ENCODE data around the gene TCF19.

The TCF19 gene

DNA sequence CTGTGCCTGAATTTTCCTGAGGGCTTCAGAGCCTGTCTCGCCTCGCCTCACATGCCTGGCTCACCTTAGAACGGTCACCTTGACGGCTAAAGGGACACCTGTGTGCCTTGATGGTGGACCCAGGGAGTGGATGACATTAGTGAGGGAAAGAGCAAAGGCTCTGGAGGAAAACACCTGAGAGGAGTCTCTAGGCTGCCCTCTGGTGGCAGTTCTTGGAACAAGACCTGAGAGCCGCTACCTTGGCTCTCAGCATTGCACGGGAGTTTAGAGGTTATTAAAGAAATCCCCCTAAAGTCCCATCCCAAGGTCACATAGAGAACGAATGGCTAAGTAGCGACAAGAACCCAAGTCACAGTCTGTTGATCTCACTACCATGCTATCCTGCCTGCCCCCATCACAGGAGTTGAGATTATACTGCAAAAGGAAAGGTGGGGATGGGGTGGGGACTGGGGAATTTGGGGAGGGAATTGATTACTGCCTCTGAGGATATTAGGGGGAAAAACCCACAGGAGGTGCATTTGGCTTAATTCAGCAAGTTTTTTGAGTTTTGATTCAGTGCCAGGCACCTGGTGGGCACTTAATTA is 30.2 kb upstream of the TCF19 start:
- no peak for DNase-seq (ENCODE audit: low read depth)

GRCh38 chr6:31129130-31129529 is 29.3 kb upstream of the TCF19 start:
- DNase-seq (ENCODE audit: low read depth): no peak

- no peak for DNase-seq (ENCODE audit: low read depth)
Measured at GRCh38 chr6:31130751-31131150, 27.6 kb upstream of the TCF19 start.

DNA sequence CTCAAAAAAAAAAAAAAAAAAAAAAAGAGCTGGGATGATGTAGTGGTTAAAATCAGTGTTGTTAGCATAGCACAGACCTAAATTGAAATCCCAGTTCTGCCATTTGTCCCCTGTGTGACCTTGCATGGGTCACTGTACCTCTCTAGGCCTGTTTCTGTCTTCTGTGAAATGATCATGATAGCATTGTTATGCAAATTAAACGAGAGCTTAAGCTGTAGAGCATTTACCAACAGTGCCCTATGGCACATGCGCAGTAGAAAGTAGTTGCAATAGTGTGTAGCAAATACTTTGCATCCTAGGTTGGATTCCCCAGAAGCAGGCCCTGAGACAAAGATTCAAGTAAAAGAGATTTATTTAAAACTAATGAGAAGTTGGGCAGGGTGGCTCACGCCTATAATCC is 26.8 kb upstream of the TCF19 start:
- no peak for DNase-seq (ENCODE audit: low read depth)

- DNase-seq (ENCODE audit: low read depth): no peak
Measured at GRCh38 chr6:31132806-31133205, 25.6 kb upstream of the TCF19 start.

DNA sequence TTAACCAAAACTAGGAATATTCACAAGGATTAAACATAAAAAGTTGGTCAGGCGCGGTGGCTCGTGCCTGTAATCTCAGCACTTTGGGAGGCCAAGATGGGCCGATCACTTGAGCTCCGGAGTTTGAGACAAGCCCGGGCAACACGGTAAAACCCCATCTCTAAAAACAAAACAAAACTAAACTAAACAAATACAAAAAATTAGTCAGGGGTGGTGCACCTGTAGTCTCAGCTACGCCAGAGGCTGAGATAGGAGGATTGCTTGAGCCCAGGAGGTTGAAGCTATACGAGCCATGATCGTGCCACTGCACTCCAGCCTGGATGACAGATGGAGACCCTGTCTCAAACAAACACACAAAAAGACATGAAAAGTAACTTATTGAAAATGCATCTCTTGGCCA is 22.7 kb upstream of the TCF19 start:
- DNase-seq (ENCODE audit: low read depth): no peak

DNA sequence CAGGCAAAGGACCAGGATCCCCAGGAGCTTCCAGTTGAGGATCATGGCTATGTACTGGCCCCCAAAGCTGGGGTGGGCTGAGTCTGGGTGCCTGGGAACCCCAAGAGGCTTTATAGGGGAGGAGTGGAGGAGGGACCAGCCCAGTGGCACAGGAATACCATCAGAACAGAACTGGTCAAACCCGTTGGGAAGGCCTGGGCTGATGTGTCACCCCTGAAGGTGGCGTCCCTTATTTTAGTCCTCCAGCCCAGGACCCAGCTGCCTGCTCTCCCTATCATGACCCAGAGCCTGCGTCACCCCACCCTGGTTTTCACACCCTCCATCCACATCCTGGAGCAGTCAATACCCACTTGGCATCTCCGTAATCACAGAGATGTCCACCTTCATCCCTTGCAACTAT is 19.4 kb upstream of the TCF19 start, which contains the start of gene PSORS1C2:
PSORS1C2 (minus strand) TSS at position 85 of the 400 bp plus-strand sequence; CDS start at position 45, 40 bp downstream.
- DNase-seq (ENCODE audit: low read depth): no peak

GRCh38 chr6:31139599-31139998 is 18.8 kb upstream of the TCF19 start:
- DNase-seq (ENCODE audit: low read depth): no peak

DNA sequence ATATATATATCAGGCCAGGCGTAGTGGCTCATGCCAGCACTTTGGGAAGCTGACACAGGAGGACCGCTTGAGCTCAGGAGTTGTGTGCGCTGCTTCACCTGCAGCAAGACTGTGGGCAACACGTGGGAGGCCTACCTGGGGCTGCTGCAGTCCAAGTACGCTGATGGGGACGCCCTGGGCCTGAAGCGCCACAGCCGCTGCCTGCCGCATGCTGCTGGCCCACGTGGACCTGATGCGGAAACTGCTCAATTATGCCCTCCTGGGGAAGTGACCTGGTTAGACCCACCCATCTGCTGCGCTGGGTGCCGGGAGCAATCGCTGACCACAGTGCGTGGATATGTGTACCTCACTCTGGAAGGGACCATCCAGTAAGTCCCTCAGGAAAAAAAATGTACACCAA is 17.7 kb upstream of the TCF19 start:
- no peak for DNase-seq (ENCODE audit: low read depth)

DNA sequence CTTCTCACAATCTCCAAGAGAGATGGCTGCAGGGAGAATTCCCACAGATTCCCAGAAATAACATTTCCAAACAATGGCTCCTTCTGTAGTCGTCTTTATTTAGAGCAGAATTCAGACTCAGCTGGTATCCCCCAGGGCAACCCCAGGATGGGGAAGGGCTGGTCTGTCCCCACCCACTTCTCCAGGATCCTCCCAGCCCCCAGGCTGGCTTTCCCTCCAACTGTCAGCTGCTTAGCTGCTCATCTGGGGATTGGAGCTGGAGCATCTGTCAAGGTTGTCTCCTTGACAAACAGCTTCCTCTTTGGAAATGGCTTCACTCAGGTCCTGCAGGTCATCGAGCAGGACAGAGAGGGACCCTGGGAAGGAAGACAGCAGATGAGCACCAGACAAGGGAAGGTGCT is 16.0 kb upstream of the TCF19 start:
- DNase-seq (ENCODE audit: low read depth): no peak

- no peak for DNase-seq (ENCODE audit: low read depth)
Measured at GRCh38 chr6:31143148-31143547, 15.2 kb upstream of the TCF19 start.

- no peak for DNase-seq (ENCODE audit: low read depth)
Measured at GRCh38 chr6:31144296-31144969, 14.0 kb upstream of the TCF19 start.

DNA sequence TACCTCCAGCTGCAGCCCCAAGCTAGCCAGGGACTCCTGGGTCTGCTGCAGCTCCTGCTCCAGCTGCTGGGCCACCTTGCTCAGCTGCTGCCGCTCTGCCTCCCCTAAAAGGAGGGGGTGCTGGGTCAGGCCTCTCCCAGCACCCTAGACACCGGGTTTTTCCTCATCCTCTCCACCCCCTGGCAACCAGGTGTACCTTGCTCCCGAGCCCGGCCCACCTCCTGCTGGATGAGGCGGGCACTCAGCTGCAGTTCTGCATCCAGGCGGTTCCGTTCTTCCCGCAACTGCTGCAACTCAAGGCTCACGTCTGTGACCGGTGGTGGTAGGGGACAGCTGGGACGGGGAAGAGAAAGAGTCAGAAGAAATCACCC is 13.4 kb upstream of the TCF19 start:
- DNase-seq (ENCODE audit: low read depth): no peak

- no peak for DNase-seq (ENCODE audit: low read depth)
Measured at GRCh38 chr6:31145386-31145785, 13.0 kb upstream of the TCF19 start.

DNA sequence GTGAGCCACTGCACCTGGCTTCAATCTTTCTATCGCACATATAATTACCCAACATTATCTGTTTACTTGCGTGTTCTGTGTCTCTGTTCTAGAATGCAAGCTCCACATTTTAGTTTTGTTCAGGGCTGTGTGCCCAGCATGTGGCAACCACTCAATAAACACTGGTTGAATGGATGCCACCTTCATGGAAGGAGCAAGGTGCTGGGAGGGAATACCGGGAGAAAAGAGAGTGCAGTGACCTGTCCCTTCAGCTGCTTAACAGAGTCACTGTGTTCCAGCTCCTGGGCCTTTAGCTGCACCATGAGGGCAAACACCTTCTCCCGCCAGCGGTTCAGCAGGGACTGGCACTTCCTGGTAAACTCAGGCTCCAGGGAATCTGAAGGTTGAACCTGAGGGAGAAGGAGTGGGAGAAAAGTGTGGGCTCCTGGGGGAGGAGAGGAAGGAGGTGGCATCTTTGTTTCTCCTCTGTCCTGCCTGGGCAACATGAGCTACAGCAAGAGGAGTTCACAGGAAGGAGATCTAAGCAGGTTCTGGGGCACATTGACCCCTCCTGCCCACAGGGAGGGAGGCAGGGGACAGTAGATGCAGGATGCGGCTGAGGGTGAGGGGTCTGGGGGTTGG is 8.5 kb upstream of the TCF19 start:
- no peak for DNase-seq (ENCODE audit: low read depth)

GRCh38 chr6:31152781-31153180 is 5.6 kb upstream of the TCF19 start:
- no peak for DNase-seq (ENCODE audit: low read depth)

DNA sequence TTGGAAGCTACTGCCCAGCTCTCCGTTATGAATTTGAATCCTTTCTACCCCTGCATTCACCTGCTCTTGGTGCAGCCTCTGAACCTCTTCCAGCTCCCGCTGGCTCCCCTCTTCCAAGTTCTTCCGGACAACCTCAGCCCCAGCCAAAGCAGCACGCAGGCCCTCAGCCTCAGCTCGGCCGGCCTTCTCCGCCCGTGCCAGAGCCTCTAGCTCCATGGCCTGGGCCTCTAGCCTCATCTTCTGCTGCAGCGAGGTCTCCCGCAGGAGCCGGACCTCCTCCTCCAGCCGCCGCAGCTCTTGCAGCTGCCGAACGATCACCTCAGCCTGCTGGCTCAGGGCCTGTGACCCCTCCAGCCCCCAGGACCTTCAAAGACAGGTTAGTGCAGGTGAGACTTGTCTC is 4.0 kb upstream of the TCF19 start:
- no peak for DNase-seq (ENCODE audit: low read depth)

- DNase-seq (ENCODE audit: low read depth): no peak
Measured at GRCh38 chr6:31156641-31157040, 1.7 kb upstream of the TCF19 start.

DNA sequence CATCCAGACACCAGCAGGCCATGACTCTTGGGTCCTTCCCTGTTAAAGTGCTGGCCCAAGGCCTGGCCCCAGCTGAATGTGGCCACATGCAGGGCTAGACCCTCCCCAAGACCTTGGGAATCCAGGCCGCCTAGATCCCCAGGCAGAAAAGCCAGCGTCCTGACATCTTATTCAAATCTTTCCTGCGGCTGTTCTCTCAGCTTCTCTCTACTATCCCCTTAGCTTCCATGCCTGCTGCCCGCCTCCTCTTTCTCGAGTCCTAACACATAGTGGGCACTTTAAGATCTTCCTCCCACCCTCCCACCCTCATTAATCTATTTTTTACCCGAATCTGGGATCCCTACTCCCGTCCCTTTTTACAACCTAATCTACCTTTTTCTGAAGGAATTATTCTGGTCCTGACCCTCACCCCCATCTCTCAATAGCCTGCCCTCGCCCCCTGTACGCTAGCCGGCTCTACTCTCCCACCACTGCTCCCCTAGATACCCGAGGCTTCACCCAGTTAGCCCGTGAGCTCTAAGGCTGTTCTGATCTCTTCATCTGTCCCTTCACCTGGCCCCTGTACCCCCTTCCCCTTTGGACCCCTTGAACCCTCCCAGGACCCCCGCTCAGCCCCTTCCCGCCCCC is 763 bp upstream of the TCF19 start, which contains the start of gene CCHCR1:
CCHCR1 (minus strand) TSS at position 290 of the 627 bp plus-strand sequence; CDS start at position 88, 202 bp downstream.
- DNase-seq (ENCODE audit: low read depth): no peak

DNA sequence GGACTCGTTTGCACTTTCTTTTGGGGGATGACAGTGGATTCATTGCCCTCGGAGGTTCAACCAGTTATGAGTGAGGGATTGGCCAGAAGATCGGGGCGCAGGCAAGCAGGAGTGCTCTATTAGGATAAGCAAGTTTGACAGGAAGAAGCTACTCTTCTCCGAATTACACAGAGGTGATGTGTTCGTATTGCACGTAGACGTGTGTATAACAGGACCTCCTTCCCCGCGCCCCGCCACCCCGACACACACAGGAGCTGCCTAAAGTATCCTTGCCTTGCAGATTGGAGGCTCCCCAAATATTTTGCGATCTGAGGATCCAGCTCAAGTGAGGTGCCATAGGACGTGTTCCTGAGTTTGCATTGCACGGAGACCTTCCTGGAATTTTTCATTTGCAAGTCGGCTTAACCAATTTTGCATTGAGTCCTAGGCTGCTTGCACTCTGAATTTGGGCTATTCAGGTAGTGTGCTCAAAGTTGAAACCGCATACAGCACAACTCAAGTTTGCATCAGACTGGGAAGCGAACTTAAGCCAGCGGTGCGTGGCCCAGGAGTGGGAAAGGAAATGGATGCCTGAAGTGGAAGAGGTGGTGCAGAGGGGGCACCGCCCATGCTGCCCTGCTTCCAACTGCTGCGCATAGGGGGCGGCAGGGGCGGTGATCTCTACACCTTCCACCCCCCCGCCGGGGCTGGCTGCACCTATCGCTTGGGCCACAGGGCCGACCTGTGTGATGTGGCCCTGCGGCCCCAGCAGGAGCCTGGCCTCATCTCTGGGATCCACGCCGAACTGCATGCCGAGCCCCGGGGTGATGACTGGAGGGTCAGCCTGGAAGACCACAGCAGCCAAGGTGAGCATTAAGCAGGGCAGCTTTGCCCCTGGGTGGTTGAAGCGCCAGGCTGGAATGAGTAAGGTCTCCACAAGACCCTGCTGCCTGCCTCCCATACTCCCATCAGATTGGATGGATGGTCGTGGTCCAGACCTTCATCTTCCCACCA is 770 bp downstream of the TCF19 start:
- DNase-seq (ENCODE audit: low read depth): no peak

GRCh38 chr6:31161216-31162126 is 3.1 kb downstream of the TCF19 start:
- DNase-seq (ENCODE audit: low read depth): no peak

Measured in HS-5 (cell line).